Stomach (tissue), 4 donors: ENCODE measurements around the gene PARP1.

Source experiments
- CTCF ChIP-seq, 7 experiments: fragments of 450-650 bp in 4 of 7; fragments of 200-600 bp in 3 of 7; sonication (generic) in 3 of 7; IDR thresholded peaks; one replicate each; pipeline ENCODE4 v1.5.1; 2016 to 2019; ENCODE audit warnings: antibody characterized with exemption in 7 of 7, control low read depth in 2 of 7, mild to moderate bottlenecking in 1 of 7
- EP300 ChIP-seq: sonication (generic); formaldehyde crosslinking; IDR thresholded peaks from one replicate; pipeline ENCODE4 v1.6.1; 2017; ENCODE audit warnings: antibody characterized with exemption
- POLR2A ChIP-seq, 4 donors: fragments of 450-650 bp; IDR thresholded peaks; one replicate each; pipeline ENCODE4 v1.6.1; 2016; ENCODE audit warnings: antibody characterized with exemption in 4 of 4, control low read depth in 2 of 4, mild to moderate bottlenecking in 1 of 4, moderate library complexity in 1 of 4

- no peak for TF ChIP-seq POLR2A (IDR thresholded peaks at IDR 0.05)
- TF ChIP-seq CTCF (IDR thresholded peaks at IDR 0.05) = no peak
- no peak for TF ChIP-seq EP300
Measured at GRCh38 chr1:226360106-226360746, 47.7 kb downstream of the PARP1 start.
